HG03064 (cell line): ENCODE results near the gene MS4A3.
"Not testable (repeated sequence)": the region's sequence is repeated elsewhere in the genome, so short reads cannot be mapped to it uniquely, and the experiment has no call there.

ENCODE experiments used
- ATAC-seq: cut with Tn5 transposase; IDR thresholded peaks from one replicate; pipeline ENCODE4 v1.9.1; 2021; ENCODE audit warnings: low read depth; ENCODE audit not compliant: unreplicated experiment

The MS4A3 gene

GRCh38 chr11:60056349-60056969 is at the start of gene MS4A3:
Gene MS4A3 (plus strand): TSS chr11:60056665. CDS start chr11:60061161, 4,496 bp downstream.
- ATAC-seq, result no peak

GRCh38 chr11:60016881-60017280 is 39.6 kb upstream of the MS4A3 start, which contains the start of gene OOSP4B:
Gene OOSP4B (plus strand): TSS chr11:60017181.
- ATAC-seq, result no peak

GRCh38 chr11:60018058-60018457 is 38.4 kb upstream of the MS4A3 start:
- no peak for ATAC-seq

- not testable (repeated sequence) for ATAC-seq
Observed at GRCh38 chr11:60020376-60020775, 36.1 kb upstream of the MS4A3 start.

- no peak for ATAC-seq
Observed at GRCh38 chr11:60029015-60029632, 27.3 kb upstream of the MS4A3 start.

- no peak for ATAC-seq
Observed at GRCh38 chr11:60040109-60040508, 16.4 kb upstream of the MS4A3 start, which contains the start of gene OOSP2. Gene OOSP2 (plus strand): TSS chr11:60040409. CDS start chr11:60040460, 51 bp downstream.

GRCh38 chr11:60050422-60050821 is 6.0 kb upstream of the MS4A3 start:
- ATAC-seq, result not testable (repeated sequence)

- not testable (repeated sequence) for ATAC-seq
Observed at GRCh38 chr11:60050839-60051238, 5.6 kb upstream of the MS4A3 start.

- ATAC-seq, result no peak
Observed at GRCh38 chr11:60059052-60059451, 2.6 kb downstream of the MS4A3 start.

GRCh38 chr11:60059521-60060240 is 3.2 kb downstream of the MS4A3 start:
- ATAC-seq, result no peak

- no peak for ATAC-seq
Observed at GRCh38 chr11:60064111-60064510, 7.6 kb downstream of the MS4A3 start.

GRCh38 chr11:60065801-60066200 is 9.3 kb downstream of the MS4A3 start:
- no peak for ATAC-seq

- no peak for ATAC-seq
Observed at GRCh38 chr11:60069450-60069849, 13.0 kb downstream of the MS4A3 start.

- not testable (repeated sequence) for ATAC-seq
Observed at GRCh38 chr11:60071644-60072043, 15.2 kb downstream of the MS4A3 start.

GRCh38 chr11:60077216-60077817 is 20.9 kb downstream of the MS4A3 start:
- ATAC-seq, result no peak

- ATAC-seq, result no peak
Observed at GRCh38 chr11:60077981-60078380, 21.5 kb downstream of the MS4A3 start.

- no peak for ATAC-seq
Observed at GRCh38 chr11:60078745-60079144, 22.3 kb downstream of the MS4A3 start.

GRCh38 chr11:60080535-60080934 is 24.1 kb downstream of the MS4A3 start:
- ATAC-seq, result no peak

GRCh38 chr11:60084631-60085273 is 28.3 kb downstream of the MS4A3 start:
- no peak for ATAC-seq

- ATAC-seq, result no peak
Observed at GRCh38 chr11:60085909-60086308, 29.4 kb downstream of the MS4A3 start.

GRCh38 chr11:60087239-60087638 is 30.8 kb downstream of the MS4A3 start:
- ATAC-seq, result no peak
